HUES48 (cell line): ENCODE measurements around the gene PNPLA1.

Experiments
- H3K27ac ChIP-seq: one replicate; pipeline ENCODE4 v1.7.0; 2013; ENCODE audit warnings: low read depth, low read length, inconsistent platforms
- H3K27me3 ChIP-seq: 2 replicates; pipeline ENCODE4 v1.6.1; 2013; ENCODE audit warnings: mild to moderate bottlenecking, low read length; ENCODE audit not compliant: control insufficient read depth, insufficient read depth
- H3K36me3 ChIP-seq: 2 replicates; pipeline ENCODE4 v1.6.1; 2013; ENCODE audit warnings: low read length; ENCODE audit not compliant: control insufficient read depth, insufficient read depth
- H3K4me1 ChIP-seq: 2 replicates; pipeline ENCODE4 v1.6.1; 2013; ENCODE audit warnings: mild to moderate bottlenecking, low read length; ENCODE audit not compliant: control insufficient read depth, insufficient read depth
- H3K4me3 ChIP-seq: 2 replicates; pipeline ENCODE4 v1.5.1; 2013; ENCODE audit warnings: mild to moderate bottlenecking, low read depth, low read length
- H3K9ac ChIP-seq: 2 replicates; pipeline ENCODE4 v1.6.1; 2013; ENCODE audit warnings: mild to moderate bottlenecking, low read depth, low read length, moderate library complexity
- H3K9me3 ChIP-seq: 2 replicates; pipeline ENCODE4 v1.6.1; 2013; ENCODE audit warnings: low read length; ENCODE audit not compliant: control insufficient read depth, insufficient read depth

The PNPLA1 gene

GRCh38 chr6:36273067-36273466 lies 3.2 kb downstream of the PNPLA1 start:
- peaks cover 3% of the 10 kb centered on the region; the same call in 1 of the 2 replicates for H3K4me1 ChIP-seq
- no peaks in the 10 kb centered on the region; the same call in 1 of the 2 replicates for H3K27me3 ChIP-seq
- H3K9me3 ChIP-seq: no peaks in the 10 kb centered on the region

GRCh38 chr6:36273802-36274514 lies 4.1 kb downstream of the PNPLA1 start:
- Histone ChIP-seq H3K9me3 (no peaks in the 10 kb centered on the region), H3K4me1 (peaks cover 3% of the 10 kb centered on the region; the same call in 1 of the 2 replicates), H3K27me3 (no peaks in the 10 kb centered on the region; the same call in 1 of the 2 replicates), H3K4me3 (no peak overlapping the region), H3K27ac (no peak overlapping the region), H3K9ac (no peak overlapping the region), H3K36me3 (no peaks in the 10 kb centered on the region)

More at GRCh38 chr6:36273067-36273466, 3.2 kb downstream of the PNPLA1 start:
- Histone ChIP-seq H3K4me3 (no peak overlapping the region), H3K27ac (no peak overlapping the region), H3K36me3 (no peaks in the 10 kb centered on the region), H3K9ac (no peak overlapping the region)

DNA sequence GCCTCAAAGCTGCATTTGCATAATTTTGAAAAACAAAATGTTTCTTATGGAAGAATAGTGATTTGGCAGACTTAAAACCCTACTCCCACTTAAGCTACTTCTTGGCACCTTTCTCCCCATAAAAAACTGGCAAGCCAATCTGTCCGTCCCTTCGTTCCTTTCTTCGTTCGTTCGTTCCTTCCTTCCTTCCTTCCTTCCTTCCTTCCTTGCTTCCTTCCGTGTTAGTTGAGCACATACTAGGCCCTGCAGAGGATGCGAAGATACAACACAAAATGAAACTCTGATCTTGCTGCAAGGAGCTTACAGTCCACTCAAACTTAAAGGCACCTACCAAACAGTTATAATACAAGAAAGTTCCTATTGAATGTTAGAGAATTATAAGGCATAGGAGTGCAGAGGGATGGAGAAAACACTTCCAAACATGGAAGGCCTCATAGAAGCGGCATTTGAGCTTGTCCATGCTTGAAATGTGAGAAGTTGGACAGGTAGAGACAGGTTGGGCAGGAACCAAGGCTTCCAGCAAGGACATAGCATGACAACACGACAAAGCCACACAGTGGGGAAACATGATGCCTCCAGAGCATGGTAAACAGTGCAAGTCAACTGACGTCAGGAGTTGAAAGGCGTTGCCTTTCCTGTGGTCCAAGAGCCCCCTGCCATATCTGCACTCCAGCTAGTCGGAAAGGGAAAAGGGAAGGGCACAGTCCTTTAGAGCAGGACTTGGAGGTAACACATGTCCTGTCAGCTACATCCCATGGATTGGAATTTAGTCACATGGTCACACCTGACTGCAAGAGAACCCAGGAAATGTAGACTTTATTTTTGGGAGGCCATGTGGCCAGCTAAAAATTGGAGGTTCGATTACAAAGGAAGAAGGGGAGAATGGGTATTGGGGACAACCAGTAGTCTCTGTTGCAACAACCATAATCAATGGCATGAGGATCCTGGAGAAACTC lies 7.0 kb downstream of the PNPLA1 start:
- Histone ChIP-seq H3K9ac (no peak overlapping the region), H3K4me3 (no peak overlapping the region), H3K27me3 (no peaks in the 10 kb centered on the region; the same call in 1 of the 2 replicates), H3K27ac (no peak overlapping the region), H3K9me3 (no peaks in the 10 kb centered on the region), H3K4me1 (no peaks in the 10 kb centered on the region), H3K36me3 (no peaks in the 10 kb centered on the region)

DNA sequence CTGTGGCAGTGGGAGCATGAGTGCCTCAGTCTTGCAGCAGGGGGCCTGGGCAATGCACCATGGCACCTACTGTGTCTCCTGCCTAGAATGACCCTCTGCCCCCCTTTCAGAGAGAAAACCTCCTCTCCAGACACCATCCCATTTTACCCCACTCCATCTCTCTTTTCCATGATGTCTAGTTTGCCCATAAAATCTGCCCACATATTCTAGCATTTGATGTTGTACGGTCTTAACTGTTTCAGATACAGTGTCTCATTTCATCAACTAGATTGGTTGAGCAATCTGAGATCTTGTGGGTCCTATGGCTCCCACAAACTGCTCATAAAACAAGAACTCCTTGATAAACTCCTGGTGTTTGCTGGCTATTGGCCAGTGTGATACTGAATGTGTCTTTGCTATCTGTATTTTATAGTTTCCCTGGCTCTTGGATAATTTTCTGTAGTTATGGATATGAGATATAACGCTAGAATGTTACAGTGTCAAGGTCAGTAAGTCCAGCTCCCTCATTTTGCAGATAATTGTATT lies 8.1 kb downstream of the PNPLA1 start:
- Histone ChIP-seq H3K9ac (no peak overlapping the region), H3K9me3 (no peaks in the 10 kb centered on the region), H3K36me3 (no peaks in the 10 kb centered on the region), H3K27me3 (no peaks in the 10 kb centered on the region; the same call in 1 of the 2 replicates), H3K4me3 (no peak overlapping the region), H3K4me1 (no peaks in the 10 kb centered on the region), H3K27ac (no peak overlapping the region)

DNA sequence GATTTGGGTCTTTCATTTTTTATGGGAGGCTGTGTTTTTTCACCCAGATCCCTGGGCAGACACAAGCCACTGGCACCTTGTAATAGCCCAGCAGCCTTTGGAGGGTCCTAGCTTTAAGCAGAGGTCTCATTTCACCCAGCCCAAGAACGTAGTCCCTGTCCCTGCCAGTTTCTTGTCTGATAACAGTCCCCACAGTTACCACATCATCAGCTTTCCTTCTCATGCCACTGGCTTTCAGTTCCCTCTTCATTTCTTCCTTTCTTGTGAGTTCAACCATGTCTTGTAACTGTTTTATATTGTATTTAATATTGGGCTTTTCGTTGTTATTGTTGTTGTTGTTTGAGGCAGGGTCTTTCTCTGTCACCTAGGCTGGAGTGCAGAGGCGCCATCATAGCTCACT lies 10.6 kb downstream of the PNPLA1 start:
- no peaks in the 10 kb centered on the region for H3K9me3 ChIP-seq
- H3K9ac ChIP-seq: no peak overlapping the region
- no peaks in the 10 kb centered on the region for H3K4me1 ChIP-seq
- no peak overlapping the region for H3K27ac ChIP-seq
- no peaks in the 10 kb centered on the region for H3K36me3 ChIP-seq
- peaks cover 12% of the 10 kb centered on the region; the same call in 1 of the 2 replicates for H3K27me3 ChIP-seq
- H3K4me3 ChIP-seq: no peak overlapping the region

DNA sequence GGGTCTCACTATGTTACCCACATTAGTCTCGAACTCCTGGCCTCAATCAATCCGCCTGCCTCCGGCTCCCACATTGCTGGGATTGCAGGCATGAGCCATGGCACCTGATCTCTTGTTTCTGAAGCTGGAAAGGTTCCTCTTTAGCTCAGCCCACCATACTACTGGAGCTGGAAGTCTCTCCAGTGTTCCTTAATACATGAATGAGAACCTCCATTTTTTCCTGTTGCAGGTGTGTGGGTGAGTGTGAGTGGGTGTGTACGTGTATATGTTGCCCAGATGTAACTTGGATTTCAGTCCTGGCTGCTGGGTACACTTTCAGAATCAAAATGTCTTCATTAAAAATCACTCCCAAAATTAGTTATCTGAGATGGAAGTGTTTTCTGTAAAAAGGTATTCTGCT lies 11.1 kb downstream of the PNPLA1 start:
- no peaks in the 10 kb centered on the region for H3K36me3 ChIP-seq
- H3K9me3 ChIP-seq: no peaks in the 10 kb centered on the region
- peaks cover 17% of the 10 kb centered on the region; the same call in 1 of the 2 replicates for H3K27me3 ChIP-seq
- no peak overlapping the region for H3K27ac ChIP-seq
- H3K4me1 ChIP-seq: no peaks in the 10 kb centered on the region
- H3K9ac ChIP-seq: no peak overlapping the region
- H3K4me3 ChIP-seq: no peak overlapping the region

DNA sequence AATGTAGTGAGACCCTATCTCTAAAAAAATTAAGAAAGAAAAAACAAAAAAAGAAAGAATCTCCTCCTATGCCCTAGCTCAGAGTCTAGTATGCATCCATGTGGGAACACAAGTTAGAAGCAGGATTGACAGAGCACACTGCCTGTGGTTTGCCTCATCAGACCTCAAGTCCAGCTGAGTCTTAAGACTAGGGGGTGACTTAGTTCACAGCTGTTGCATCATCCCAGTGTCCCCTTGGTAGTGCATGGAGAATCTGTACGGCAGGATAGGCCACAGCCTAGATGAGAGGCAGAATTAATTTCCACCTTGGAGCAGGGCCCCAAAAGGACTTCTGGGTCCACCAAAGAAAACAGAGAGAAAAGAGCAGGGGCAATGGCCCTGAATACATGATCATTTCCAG lies 13.7 kb downstream of the PNPLA1 start:
- Histone ChIP-seq H3K4me1 (no peaks in the 10 kb centered on the region), H3K9ac (no peak overlapping the region), H3K4me3 (no peak overlapping the region), H3K27ac (no peak overlapping the region), H3K36me3 (no peaks in the 10 kb centered on the region), H3K27me3 (peaks cover 20% of the 10 kb centered on the region; the same call in 1 of the 2 replicates), H3K9me3 (no peaks in the 10 kb centered on the region)

- Histone ChIP-seq H3K27me3 (peaks cover 20% of the 10 kb centered on the region; the same call in 1 of the 2 replicates), H3K9ac (no peak overlapping the region), H3K4me1 (no peaks in the 10 kb centered on the region), H3K9me3 (no peaks in the 10 kb centered on the region), H3K4me3 (no peak overlapping the region), H3K27ac (no peak overlapping the region), H3K36me3 (no peaks in the 10 kb centered on the region)
These were observed 14.5 kb downstream of the PNPLA1 start for GRCh38 chr6:36284359-36284758.

- Histone ChIP-seq H3K4me1 (no peaks in the 10 kb centered on the region), H3K27me3 (peaks cover 20% of the 10 kb centered on the region; the same call in 1 of the 2 replicates), H3K27ac (no peak overlapping the region), H3K9ac (no peak overlapping the region), H3K9me3 (no peaks in the 10 kb centered on the region), H3K4me3 (no peak overlapping the region), H3K36me3 (no peaks in the 10 kb centered on the region)
These were observed 15.4 kb downstream of the PNPLA1 start for GRCh38 chr6:36285187-36285671.

DNA sequence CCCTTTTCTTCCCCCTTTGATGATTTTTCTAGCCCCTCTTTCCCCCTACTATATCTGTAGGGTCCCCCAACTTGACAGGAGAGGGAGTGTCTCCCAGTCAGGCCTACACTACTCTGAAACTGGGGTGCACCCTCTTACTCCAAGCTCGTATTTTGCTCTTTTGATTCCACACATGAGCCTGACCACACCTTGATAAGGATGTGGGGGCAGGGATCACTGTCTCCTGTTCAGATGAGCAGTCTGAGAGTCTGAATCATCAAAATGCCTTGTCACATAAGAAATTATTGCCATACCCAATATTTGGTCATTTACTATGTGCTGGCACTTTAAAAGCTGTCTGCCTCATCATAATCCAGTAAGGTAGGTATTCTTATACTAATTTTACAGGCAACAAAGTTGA lies 15.9 kb downstream of the PNPLA1 start:
- Histone ChIP-seq H3K4me1 (no peaks in the 10 kb centered on the region), H3K27me3 (peaks cover 20% of the 10 kb centered on the region; the same call in 1 of the 2 replicates), H3K27ac (no peak overlapping the region), H3K9ac (no peak overlapping the region), H3K9me3 (no peaks in the 10 kb centered on the region), H3K4me3 (no peak overlapping the region), H3K36me3 (no peaks in the 10 kb centered on the region)
